WTC11 (cell line): ENCODE results near the gene CCDC80. TPM values are rescaled to one million over a fixed set of nuclear protein-coding genes. Genes with fewer than 3 reads are reported as not detected.
A peak's percentile ranks its signal among the peaks of the same experiment; 100 is the strongest.

Source experiments
- ATAC-seq: fragments of 200-7000 bp; cut with Tn5 transposase; 2 replicates; pipeline ENCODE4 v1.10.0; 2021; ENCODE audit warnings: mild to moderate bottlenecking, moderate library complexity
- CTCF ChIA-PET: fragments of 300-600 bp; sonication (Branson Sonifier 250); formaldehyde crosslinking; loops from one replicate; lab custom pipeline; 2021; ENCODE audit warnings: antibody characterized with exemption; lab: Charles Lee
- POLR2A ChIA-PET: fragments of 350-600 bp; sonication (Branson Sonifier 250); formaldehyde crosslinking; loops from one replicate; lab custom pipeline; 2021; ENCODE audit warnings: antibody characterized with exemption; lab: Charles Lee
- DNase-seq: peaks from one replicate; pipeline ENCODE4 v3.0.0; 2021; ENCODE audit warnings: low spot score
- H3K27ac Mint-ChIP-seq: 2 replicates; pipeline ENCODE4 v1.8.0; 2021; ENCODE audit warnings: mixed read lengths
- H3K27me3 Mint-ChIP-seq: 2 replicates; pipeline ENCODE4 v1.8.0; 2021; ENCODE audit warnings: low read depth, mild to moderate bottlenecking, moderate library complexity, mixed read lengths
- H3K36me3 Mint-ChIP-seq: 2 replicates; pipeline ENCODE4 v1.8.0; 2021; ENCODE audit warnings: mixed read lengths
- H3K4me1 Mint-ChIP-seq: 2 replicates; pipeline ENCODE4 v1.8.0; 2022; ENCODE audit warnings: mixed read lengths
- H3K4me3 Mint-ChIP-seq: 2 replicates; pipeline ENCODE4 v1.8.0; 2021; ENCODE audit warnings: mild to moderate bottlenecking, moderate library complexity, mixed read lengths
- H3K9me3 Mint-ChIP-seq: 2 replicates; pipeline ENCODE4 v1.8.0; 2021; ENCODE audit warnings: mixed read lengths
- ATF1 ChIP-seq: sonication (generic); formaldehyde crosslinking; IDR thresholded peaks from 2 replicates; pipeline ENCODE4 v1.8.1; 2023; ENCODE audit warnings: mild to moderate bottlenecking, moderate library complexity, missing genetic modification reagents
- ESRRA ChIP-seq: sonication (generic); formaldehyde crosslinking; IDR thresholded peaks from 2 replicates; pipeline ENCODE4 v1.8.1; 2022; ENCODE audit warnings: mild to moderate bottlenecking, missing genetic modification reagents, borderline replicate concordance
- NR1H2 ChIP-seq: sonication (generic); formaldehyde crosslinking; IDR thresholded peaks from 2 replicates; pipeline ENCODE4 v1.9.0; 2021; ENCODE audit warnings: mild to moderate bottlenecking, moderate library complexity, missing genetic modification reagents
- ZNF263 ChIP-seq: sonication (generic); formaldehyde crosslinking; IDR thresholded peaks from 2 replicates; pipeline ENCODE4 v1.8.1; 2022; ENCODE audit warnings: low read depth, mild to moderate bottlenecking, moderate library complexity, missing genetic modification reagents
- ZNF317 ChIP-seq: sonication (generic); formaldehyde crosslinking; IDR thresholded peaks from 2 replicates; pipeline ENCODE4 v1.8.1; 2023; ENCODE audit warnings: low read depth, mild to moderate bottlenecking, moderate library complexity, missing genetic modification reagents, borderline replicate concordance
- total RNA-seq: library from RNA; stranded (reverse); gene quantifications from 3 replicates; pipeline ENCODE4 v1.2.3, GENCODE V29; 2021
- TF ChIP-seq, protein P1 (sequence below): fragments of 250-450 bp; sonication (Bioruptor Pico); IDR thresholded peaks from 2 replicates; pipeline ENCODE4 v1.8.0; 2021; ENCODE audit warnings: mild to moderate bottlenecking
- TF ChIP-seq, protein P2 (sequence below): fragments of 250-450 bp; sonication (Bioruptor Pico); conservative IDR thresholded peaks from 2 replicates; pipeline ENCODE4 v1.9.0; 2021; ENCODE audit warnings: mild to moderate bottlenecking
- TF ChIP-seq, protein P3 (sequence below): sonication (generic); formaldehyde crosslinking; IDR thresholded peaks from 2 replicates; pipeline ENCODE4 v1.8.1; 2022; ENCODE audit warnings: mild to moderate bottlenecking, missing genetic modification reagents, moderate library complexity, borderline replicate concordance
- TF ChIP-seq, protein P4 (sequence below): sonication (generic); formaldehyde crosslinking; IDR thresholded peaks from 2 replicates; pipeline ENCODE4 v1.8.0; 2022; ENCODE audit warnings: mild to moderate bottlenecking, missing genetic modification reagents
- TF ChIP-seq, protein P5 (sequence below): fragments of 250-450 bp; sonication (Bioruptor Pico); IDR thresholded peaks from 2 replicates; pipeline ENCODE4 v1.9.0; 2021; ENCODE audit warnings: mild to moderate bottlenecking
- TF ChIP-seq, protein P6 (sequence below): sonication (generic); formaldehyde crosslinking; IDR thresholded peaks from 2 replicates; pipeline ENCODE4 v1.8.0; 2022; ENCODE audit warnings: missing genetic modification reagents
- TF ChIP-seq, protein P7 (sequence below): sonication (generic); formaldehyde crosslinking; IDR thresholded peaks from 2 replicates; pipeline ENCODE4 v1.8.1; 2023; ENCODE audit warnings: mild to moderate bottlenecking, moderate library complexity, missing genetic modification reagents

The CCDC80 gene
- total RNA-seq, 1 experiment from 2014 or later, result 10.9 TPM

DNA sequence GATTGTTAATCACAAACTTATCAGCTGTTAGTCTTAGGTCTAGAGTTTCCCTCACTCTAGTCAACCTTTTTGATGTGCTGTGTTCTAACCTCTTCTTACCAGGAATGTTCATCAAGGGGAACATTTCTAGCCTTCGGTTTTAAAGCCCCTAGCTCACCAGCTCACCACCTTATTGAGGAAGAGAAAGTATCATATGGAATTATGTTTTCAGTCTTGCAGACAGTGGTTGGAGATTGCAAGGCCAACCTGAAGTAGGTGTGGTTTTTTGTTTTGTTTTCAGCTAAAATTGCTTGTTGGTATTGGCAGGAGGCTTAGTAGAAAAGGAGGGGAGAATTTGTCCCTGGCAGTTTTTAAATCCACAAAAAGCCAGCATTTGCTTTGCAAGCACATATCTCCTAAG is 48.4 kb upstream of the CCDC80 start (continued):
- TF ChIP-seq ZNF317 (CRISPR knock-in tag) (no peak), ESRRA (CRISPR knock-in tag) (no peak), ZNF263 (CRISPR knock-in tag) (no peak), NR1H2 (CRISPR knock-in tag) (no peak)
- TF ChIP-seq, protein P1, sequence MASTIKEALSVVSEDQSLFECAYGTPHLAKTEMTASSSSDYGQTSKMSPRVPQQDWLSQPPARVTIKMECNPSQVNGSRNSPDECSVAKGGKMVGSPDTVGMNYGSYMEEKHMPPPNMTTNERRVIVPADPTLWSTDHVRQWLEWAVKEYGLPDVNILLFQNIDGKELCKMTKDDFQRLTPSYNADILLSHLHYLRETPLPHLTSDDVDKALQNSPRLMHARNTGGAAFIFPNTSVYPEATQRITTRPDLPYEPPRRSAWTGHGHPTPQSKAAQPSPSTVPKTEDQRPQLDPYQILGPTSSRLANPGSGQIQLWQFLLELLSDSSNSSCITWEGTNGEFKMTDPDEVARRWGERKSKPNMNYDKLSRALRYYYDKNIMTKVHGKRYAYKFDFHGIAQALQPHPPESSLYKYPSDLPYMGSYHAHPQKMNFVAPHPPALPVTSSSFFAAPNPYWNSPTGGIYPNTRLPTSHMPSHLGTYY (CRISPR knock-in tag), result no peak
- TF ChIP-seq, protein P2, sequence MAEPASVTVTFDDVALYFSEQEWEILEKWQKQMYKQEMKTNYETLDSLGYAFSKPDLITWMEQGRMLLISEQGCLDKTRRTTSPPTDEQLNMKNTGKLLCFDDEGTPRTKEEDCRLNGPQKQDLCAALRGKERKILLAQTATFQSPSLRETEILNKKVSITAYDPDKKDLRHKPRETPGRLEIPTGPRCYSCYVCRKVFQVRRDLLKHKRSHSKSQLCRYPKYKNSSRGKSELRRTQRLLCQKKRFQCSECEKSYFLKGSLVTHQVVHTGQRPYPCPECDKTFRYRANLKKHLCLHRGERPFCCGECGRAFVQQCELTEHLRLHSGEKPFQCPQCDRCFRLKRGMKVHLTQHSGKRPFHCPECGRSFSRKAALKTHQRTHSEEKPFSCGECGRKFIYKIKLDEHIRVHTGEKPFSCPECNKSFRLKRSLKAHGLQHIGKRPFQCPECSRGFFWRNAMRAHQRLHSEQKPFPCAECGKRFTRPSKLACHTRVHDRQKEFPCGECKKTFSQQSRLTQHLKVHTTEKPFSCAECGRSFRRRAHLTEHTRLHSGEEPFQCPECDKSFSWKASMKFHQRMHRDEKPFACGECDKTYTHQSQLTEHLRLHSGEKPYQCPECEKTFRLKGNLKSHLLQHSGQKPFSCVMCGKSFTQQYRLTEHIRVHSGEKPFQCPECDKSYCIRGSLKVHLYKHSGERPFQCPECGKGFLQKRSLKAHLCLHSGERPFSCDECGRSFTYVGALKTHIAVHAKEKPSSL (CRISPR knock-in tag), result no peak
- TF ChIP-seq, protein P3, sequence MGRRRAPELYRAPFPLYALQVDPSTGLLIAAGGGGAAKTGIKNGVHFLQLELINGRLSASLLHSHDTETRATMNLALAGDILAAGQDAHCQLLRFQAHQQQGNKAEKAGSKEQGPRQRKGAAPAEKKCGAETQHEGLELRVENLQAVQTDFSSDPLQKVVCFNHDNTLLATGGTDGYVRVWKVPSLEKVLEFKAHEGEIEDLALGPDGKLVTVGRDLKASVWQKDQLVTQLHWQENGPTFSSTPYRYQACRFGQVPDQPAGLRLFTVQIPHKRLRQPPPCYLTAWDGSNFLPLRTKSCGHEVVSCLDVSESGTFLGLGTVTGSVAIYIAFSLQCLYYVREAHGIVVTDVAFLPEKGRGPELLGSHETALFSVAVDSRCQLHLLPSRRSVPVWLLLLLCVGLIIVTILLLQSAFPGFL (CRISPR knock-in tag), result no peak

DNA sequence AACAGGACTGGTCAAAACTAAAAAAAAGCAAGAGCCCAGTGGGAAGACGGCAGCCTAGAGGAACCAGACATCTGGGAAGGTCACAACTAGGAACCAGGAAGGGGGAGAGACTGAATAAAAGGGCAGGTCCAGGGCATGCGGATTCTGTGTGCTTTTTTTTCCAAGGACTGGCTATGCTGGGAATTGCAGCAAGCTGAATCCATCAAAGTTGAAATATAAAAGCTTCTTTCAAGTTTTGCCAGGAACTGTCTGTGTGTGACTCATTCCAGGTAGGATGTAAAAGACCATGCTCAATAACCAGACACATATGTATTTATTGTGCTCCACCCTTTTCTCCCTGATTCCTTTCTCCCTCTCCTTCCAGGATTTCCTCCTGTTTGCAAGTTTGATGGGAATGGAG is 47.9 kb upstream of the CCDC80 start:
- ATAC-seq, result peak; percentile 49
- CTCF ChIA-PET, result interaction anchor here (1.4 to 1.9 kb wide), 3 partner anchors 46 to 291 kb away, joined by 3 to 7 read pairs (median 5); no protein-coding TSS in a partner anchor
- TF ChIP-seq, protein P4, sequence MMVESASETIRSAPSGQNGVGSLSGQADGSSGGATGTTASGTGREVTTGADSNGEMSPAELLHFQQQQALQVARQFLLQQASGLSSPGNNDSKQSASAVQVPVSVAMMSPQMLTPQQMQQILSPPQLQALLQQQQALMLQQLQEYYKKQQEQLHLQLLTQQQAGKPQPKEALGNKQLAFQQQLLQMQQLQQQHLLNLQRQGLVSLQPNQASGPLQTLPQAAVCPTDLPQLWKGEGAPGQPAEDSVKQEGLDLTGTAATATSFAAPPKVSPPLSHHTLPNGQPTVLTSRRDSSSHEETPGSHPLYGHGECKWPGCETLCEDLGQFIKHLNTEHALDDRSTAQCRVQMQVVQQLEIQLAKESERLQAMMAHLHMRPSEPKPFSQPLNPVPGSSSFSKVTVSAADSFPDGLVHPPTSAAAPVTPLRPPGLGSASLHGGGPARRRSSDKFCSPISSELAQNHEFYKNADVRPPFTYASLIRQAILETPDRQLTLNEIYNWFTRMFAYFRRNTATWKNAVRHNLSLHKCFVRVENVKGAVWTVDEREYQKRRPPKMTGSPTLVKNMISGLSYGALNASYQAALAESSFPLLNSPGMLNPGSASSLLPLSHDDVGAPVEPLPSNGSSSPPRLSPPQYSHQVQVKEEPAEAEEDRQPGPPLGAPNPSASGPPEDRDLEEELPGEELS (CRISPR knock-in tag), result no peak
- TF ChIP-seq, protein P5, sequence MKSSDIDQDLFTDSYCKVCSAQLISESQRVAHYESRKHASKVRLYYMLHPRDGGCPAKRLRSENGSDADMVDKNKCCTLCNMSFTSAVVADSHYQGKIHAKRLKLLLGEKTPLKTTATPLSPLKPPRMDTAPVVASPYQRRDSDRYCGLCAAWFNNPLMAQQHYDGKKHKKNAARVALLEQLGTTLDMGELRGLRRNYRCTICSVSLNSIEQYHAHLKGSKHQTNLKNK, result no peak
- TF ChIP-seq, protein P6, sequence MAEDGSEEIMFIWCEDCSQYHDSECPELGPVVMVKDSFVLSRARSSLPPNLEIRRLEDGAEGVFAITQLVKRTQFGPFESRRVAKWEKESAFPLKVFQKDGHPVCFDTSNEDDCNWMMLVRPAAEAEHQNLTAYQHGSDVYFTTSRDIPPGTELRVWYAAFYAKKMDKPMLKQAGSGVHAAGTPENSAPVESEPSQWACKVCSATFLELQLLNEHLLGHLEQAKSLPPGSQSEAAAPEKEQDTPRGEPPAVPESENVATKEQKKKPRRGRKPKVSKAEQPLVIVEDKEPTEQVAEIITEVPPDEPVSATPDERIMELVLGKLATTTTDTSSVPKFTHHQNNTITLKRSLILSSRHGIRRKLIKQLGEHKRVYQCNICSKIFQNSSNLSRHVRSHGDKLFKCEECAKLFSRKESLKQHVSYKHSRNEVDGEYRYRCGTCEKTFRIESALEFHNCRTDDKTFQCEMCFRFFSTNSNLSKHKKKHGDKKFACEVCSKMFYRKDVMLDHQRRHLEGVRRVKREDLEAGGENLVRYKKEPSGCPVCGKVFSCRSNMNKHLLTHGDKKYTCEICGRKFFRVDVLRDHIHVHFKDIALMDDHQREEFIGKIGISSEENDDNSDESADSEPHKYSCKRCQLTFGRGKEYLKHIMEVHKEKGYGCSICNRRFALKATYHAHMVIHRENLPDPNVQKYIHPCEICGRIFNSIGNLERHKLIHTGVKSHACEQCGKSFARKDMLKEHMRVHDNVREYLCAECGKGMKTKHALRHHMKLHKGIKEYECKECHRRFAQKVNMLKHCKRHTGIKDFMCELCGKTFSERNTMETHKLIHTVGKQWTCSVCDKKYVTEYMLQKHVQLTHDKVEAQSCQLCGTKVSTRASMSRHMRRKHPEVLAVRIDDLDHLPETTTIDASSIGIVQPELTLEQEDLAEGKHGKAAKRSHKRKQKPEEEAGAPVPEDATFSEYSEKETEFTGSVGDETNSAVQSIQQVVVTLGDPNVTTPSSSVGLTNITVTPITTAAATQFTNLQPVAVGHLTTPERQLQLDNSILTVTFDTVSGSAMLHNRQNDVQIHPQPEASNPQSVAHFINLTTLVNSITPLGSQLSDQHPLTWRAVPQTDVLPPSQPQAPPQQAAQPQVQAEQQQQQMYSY, result 0 out of 2 replicates have a peak, but pooled peaks have one; percentile 17
- TF ChIP-seq ATF1 (CRISPR knock-in tag), result no peak
- TF ChIP-seq, protein P7, sequence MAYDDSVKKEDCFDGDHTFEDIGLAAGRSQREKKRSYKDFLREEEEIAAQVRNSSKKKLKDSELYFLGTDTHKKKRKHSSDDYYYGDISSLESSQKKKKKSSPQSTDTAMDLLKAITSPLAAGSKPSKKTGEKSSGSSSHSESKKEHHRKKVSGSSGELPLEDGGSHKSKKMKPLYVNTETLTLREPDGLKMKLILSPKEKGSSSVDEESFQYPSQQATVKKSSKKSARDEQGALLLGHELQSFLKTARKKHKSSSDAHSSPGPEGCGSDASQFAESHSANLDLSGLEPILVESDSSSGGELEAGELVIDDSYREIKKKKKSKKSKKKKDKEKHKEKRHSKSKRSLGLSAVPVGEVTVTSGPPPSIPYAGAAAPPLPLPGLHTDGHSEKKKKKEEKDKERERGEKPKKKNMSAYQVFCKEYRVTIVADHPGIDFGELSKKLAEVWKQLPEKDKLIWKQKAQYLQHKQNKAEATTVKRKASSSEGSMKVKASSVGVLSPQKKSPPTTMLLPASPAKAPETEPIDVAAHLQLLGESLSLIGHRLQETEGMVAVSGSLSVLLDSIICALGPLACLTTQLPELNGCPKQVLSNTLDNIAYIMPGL (CRISPR knock-in tag), result no peak

More for the DNA sequence above, 47.9 kb upstream of the CCDC80 start:
- no peak for DNase-seq
- peaks cover 12% of the 10 kb centered on the region for H3K9me3 Mint-ChIP-seq
- peaks cover 8% of the 10 kb centered on the region for H3K36me3 Mint-ChIP-seq
- no peak overlapping the region for H3K27ac Mint-ChIP-seq
- POLR2A ChIA-PET, result no interaction called here
- H3K4me1 Mint-ChIP-seq, result peaks cover 57% of the 10 kb centered on the region
- no peak overlapping the region for H3K4me3 Mint-ChIP-seq
- H3K27me3 Mint-ChIP-seq, result no peaks in the 10 kb centered on the region; the same call in 1 of the 2 replicates
